HG03060 (cell line): Measurements from ENCODE around the gene MYH7B.

Source experiments
- ATAC-seq: cut with Tn5 transposase; IDR thresholded peaks from one replicate; pipeline ENCODE4 v1.9.1; 2021; ENCODE audit warnings: low read depth, moderate number of reproducible peaks; ENCODE audit not compliant: unreplicated experiment

Gene MYH7B

DNA sequence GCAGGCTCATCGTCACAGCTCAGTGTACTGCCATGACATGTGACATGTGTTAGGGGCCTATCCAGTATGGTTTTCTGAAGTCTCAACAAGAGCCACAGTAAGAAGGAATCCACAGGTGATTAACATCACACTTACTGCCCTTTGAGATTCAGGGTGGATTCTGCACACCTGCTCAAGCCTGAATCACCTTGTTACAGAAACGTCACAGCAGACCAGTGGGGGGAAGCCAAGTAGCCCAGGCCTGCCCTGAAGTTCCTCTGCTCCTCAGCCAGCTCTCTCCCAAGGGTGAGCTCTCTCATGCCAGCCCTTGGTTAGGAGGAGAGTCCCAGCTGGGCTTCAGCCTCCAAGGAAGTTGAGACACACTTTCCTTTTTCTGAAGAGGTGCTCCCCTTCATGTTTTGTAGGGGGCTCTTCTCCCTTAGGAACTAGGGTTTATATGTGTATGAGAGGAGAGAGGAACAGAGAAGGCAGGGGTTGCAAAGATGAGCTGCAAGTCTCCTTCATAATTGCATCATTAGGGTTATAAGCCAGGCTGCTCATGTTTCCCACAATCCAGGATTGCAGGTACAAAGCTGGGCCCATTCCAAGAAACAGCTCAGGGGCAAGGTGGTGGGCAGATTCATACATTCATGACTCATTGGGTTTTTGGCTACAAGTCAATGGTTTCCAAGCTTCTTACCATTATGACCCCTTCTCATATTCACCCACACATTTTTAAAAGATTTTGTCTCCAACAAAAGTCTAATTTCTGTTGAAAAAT lies 11.7 kb upstream of the MYH7B start:
- no peak for ATAC-seq

GRCh38 chr20:34945315-34946077 lies 10.2 kb upstream of the MYH7B start:
- no peak for ATAC-seq

- no peak for ATAC-seq
Measured at GRCh38 chr20:34946661-34947060, 9.0 kb upstream of the MYH7B start.

DNA sequence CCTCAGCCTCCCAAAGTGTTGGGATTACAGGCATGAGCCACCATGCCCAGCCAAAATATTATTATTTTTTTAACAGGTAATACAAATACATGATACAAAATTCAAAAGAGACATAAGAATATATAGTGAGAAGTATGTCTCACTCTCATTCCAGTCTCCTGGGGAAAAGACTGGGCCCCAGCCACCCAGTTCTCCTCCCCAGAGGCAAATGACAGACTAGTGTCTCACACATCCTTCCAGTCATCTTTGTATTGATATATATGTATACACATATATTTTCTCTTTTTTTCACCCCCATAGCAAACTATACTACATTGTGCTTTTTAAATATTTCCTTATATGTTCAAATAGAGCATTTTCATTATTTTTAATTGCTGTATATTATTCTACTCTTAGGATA lies 8.3 kb upstream of the MYH7B start:
- ATAC-seq = no peak

DNA sequence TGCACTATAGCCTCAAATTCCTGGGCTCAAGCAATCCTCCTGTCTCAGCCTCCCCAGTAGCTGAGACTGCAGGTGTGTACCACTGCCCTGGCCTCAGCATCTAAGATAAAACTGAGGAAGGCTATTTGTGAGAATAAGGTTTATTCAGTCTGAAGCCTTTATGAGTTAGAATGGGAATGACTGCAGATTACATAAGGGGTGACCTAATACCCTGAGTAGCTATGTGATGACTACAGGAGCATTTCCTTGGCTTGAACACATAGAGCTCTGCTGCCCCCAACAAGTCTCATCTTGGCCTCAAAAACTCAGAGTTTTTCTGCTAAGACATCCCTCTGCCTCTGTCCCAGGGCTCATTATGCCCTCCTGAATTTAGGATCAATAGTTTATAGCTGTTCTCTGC lies 7.6 kb upstream of the MYH7B start:
- no peak for ATAC-seq

DNA sequence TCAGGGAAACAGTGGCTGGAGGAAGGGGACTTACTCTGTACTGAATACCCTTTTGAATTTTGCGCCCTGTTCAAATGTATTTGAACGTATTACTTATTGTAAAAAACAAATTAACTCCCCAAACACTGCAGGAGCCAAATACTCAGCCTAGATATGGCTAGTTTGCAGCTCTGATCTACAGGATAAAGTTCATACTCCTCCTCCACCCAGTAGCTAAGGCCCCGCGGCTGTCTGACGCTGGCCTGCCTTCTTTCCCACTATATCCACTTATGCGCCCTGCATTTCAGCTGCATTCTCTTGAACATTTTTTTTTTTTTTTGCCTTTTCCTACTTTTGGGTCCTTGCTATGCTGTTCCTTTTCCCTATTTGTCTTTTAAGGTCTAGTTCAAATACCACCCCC lies 6.5 kb upstream of the MYH7B start:
- no peak for ATAC-seq

DNA sequence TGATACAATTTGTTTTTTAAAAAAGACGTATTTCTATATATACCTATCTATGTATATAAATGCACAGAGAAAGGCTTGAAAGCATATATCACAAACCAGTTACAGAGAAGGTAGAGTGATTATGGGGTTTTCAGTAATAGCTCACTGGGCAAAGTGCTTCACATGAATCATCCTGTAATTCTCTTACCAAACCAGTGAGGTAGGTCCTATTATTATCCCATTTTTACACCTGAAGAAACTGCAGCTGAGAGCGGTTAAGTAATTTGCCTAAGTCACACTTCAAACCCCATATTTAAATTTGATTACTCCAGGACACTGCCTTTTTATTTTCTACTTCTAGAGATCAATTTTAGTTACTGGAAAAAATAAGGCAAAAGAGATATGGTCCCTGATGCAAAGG lies 4.4 kb upstream of the MYH7B start:
- no peak for ATAC-seq

DNA sequence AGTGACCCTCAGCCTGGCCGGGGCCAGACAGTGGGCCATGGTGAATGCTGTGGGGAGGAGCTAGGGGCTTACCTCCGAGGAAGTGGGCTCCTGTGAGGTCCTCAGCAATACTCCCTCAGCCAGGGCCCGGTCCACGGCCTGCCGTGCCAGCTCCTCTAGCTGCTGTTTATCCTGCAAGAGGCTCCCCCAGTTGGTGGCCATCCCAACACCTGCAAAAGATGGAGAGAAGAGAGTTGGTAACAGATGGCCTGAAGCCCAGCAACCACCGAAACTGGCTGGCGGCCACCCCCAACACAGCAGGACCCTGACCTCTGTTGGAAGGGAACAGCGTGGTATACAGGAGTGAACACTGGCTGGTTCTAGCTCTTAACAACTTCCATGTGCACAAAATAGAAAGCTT lies 4.0 kb upstream of the MYH7B start:
- ATAC-seq = no peak

- ATAC-seq = no peak
Measured at GRCh38 chr20:34952671-34953070, 3.0 kb upstream of the MYH7B start.

DNA sequence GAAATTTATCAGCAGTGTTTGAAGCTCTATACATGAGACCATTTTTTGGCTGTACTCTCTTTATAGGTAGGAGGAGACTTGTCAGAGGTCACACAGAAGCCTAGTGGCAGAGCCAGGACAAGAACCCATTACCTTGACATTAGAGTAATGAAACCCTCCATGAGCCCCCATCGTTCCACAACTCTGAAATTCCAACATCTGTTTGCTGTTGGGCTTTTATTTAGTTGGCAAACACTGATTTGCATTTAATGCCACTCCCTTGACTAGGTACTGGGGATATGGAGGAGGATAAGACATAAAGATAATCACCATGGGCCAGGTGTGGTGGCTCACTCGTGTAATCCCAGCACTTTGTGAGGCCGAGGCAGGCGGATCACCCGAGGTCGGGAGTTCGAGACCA lies 1.7 kb upstream of the MYH7B start:
- no peak for ATAC-seq

DNA sequence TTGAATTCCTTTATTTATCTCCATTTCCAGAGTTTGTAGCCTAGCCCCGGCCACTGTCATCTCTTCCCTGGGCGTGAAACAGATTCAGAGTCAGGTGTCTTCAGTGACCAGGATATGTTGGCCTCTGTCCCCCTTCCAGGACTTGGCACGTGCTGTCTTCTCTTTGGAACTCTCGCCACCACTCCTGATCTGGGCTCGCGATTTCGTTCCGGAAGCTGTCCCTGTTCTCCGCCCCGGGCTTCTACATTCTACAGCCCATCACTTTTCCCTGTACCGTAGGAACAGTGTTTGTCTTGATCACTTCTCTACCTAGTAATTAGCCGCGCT lies 801 bp upstream of the MYH7B start:
- no peak for ATAC-seq

- no peak for ATAC-seq
Measured at GRCh38 chr20:34956041-34956458, 382 bp downstream of the MYH7B start.

DNA sequence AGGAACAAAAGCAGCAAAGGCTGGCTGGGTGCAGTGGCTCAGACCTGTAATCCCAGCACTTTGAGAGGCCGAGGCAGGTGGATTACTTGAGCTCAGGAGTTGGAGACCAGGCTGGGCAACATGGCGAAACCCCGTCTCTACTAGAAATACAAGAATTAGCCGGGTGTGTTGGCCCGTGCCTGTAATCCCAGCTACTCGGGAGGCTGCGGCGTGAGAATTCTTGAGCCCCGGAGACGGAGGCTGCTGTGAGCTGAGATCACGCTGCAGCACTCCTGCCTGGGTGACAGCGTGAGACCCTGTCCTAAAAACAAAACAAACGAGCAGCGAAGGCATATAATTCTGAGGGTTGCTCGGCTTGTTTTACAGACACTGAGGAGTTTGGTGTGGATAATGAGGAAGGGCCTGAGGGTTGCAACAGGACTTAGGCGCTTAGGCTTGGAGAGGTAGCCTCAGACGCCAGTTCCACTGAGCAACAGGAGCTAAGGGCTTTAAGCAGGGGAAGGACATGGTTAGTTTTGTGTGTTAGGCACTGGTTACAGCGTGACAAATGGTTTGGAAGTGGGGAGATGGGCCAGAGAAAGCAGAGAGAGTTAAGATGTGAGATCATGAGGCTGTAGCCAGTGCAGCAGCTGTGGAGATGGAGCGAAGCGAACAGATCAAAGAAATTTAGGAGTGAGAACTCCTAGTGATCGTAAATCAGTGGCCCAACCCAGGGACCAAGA lies 1.2 kb downstream of the MYH7B start:
- no peak for ATAC-seq

DNA sequence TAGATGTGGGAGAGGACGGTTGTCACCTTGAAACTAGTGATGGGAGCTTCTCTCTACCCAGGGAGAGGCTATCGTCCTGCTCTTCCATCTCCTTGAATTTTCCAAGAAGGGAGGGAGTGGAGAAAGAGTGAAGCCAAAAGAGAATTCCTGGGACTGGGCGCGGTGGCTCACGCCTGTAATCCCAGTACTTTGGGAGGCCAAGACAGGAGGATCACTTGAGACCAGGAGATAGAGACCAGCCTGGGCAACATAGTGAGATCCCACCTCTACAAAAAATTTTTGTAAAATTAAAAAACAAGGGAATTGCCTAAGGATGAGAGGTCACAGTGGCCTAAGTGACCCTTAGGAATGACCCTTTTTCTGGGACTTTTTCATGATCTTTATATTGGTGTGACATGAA lies 8.8 kb downstream of the MYH7B start:
- ATAC-seq = no peak

DNA sequence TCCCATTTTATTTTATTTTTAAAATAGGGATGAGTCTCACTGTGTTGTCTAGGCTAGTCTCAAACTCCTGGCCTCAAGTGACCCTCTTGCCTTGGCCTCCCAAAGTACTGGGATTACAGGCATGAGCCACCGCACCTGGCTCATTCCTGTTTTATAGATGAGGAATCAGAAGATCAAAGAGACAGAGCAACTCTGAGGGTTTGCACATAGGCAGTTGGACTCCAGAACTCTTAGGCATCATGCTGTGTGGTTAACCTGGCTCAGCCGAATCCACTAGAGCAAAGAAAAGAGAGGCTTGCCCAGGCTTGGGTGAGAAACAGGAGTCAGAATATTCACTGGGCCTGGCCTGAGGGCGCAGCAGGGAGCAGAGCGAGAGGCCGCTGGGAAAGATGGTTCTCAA lies 9.4 kb downstream of the MYH7B start:
- no peak for ATAC-seq

- no peak for ATAC-seq
Measured at GRCh38 chr20:34967421-34967820, 11.8 kb downstream of the MYH7B start.

DNA sequence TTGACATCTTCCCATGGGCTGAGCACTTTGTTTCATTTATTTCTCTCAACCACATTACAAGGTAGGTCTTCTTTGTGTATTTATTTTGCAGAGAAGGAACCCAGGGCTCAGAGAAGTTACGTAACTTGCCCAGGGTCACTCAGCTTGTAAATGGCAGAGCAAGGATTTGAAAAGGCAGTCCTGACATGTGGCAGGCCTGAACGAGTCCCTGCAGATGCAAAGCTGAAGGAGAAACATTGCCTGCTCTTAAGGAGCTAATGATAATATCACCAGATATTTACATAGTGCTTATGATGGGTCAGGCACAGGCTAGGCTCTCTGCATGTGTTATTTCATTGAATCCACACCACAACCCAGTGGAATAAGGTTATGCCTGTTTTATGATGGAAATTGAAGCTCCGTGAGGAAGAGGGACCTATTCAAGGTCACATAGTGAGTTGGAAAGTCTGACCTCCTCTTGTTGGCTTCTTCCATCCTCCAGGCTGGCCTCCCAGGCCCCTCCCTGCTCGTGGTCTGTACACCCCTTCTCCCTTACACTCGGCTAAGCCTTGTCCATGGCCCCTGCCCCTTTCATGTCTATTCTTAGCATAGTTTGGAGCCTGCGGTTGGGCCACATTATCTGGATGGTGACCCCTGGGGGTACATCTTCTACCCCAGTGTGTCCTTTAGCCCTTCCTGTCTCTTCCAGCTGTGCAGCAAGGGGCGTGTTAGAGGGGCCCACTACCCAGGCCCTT lies 12.5 kb downstream of the MYH7B start:
- ATAC-seq = no peak

DNA sequence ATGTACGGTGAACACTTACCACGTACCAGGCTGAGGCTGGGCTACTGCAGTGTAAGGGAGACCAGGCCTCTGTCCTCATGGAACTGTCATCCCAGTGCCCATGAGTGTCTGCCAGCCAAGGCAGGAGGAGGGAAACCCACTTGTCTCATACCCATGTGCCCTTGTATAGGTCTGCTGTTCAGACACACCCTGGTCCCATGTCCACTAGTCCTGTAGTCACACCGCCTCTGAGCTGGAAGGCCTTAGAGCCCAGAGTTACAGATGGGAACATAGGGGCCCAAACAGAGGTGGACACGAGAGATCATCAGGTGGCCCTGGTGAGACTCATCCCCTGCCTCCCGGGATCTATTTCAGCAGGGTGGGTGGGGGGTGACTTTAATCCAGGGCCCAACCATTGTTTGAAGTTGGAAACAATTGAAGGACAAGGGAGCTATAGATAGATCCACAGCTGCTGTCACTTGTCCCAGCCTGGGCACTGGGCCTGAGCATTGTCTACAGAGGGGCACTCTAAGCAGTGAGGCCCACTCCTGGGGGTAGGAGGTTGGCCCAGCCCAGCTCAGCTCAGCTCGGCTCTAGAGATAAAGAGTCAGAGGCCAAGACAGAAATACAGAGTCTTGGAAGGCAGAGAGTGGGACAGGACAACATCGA lies 14.6 kb downstream of the MYH7B start:
- ATAC-seq = no peak

GRCh38 chr20:34970846-34971560 lies 15.3 kb downstream of the MYH7B start:
- no peak for ATAC-seq
